Measurements from ENCODE around the gene ACLY. TPM values are rescaled to one million over a fixed set of nuclear protein-coding genes. Genes with fewer than 3 reads are reported as not detected.
A peak's percentile ranks its signal among the peaks of the same experiment; 100 is the strongest.
"Not testable (repeated sequence)": the region's sequence is repeated elsewhere in the genome, so short reads cannot be mapped to it uniquely, and the experiment has no call there.

The ACLY gene
- total RNA-seq, 3 donors from 2014 or later: 80.3 to 95.2 (median 81.5) TPM

DNA sequence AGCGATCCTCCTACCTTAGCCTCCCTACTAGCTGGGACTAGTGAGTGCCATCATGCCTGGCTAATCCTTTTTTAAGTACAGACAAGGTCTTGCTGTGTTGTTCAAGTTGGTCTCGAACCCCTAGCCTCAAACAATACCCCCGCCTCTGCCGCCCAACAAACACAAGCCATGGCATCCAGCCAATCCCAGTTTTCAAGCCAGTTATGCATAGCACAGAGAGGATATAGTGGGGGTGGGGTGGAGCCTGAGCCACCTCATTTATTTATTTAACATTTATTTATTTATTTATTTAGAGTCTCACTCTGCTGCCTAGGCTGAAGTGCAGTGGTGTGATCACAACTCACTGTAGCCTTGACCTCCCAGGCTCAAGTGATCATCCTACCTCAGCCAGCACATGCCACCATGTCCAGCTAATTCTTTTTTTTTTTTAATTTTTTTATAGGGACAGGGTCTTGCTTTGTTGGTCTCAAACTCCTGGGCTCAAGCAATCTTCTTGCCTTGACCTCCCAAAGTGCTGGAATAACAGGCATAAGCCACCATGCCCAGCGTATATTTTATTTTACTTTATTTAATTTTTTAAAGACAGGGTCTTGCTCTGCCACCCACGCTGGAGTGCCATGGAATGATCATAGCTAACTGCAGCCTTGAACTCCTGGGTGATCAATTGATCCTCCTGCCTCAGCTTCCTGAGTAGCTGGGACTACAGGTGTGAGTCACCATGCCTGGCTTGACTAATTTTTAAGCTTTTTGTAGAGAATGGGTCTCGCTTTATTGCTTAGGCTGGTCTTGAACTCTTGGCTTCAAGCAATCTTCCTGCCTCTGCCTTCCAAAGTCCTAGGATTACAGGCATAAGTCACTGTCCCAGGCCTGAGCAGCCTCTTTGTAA is 27.4 kb downstream of the ACLY start:
- intact Hi-C loops (cut with DNase I, micrococcal nuclease): no loop called here
- Histone ChIP-seq H3K36me3 (ENCODE audit: low read depth) (peaks cover 11% of the 10 kb centered on the region), H3K4me3 (no peak overlapping the region), H3K4me1 (ENCODE audit: low read depth) (no peaks in the 10 kb centered on the region), H3K9me3 (no peaks in the 10 kb centered on the region)
- TF ChIP-seq, protein P1, sequence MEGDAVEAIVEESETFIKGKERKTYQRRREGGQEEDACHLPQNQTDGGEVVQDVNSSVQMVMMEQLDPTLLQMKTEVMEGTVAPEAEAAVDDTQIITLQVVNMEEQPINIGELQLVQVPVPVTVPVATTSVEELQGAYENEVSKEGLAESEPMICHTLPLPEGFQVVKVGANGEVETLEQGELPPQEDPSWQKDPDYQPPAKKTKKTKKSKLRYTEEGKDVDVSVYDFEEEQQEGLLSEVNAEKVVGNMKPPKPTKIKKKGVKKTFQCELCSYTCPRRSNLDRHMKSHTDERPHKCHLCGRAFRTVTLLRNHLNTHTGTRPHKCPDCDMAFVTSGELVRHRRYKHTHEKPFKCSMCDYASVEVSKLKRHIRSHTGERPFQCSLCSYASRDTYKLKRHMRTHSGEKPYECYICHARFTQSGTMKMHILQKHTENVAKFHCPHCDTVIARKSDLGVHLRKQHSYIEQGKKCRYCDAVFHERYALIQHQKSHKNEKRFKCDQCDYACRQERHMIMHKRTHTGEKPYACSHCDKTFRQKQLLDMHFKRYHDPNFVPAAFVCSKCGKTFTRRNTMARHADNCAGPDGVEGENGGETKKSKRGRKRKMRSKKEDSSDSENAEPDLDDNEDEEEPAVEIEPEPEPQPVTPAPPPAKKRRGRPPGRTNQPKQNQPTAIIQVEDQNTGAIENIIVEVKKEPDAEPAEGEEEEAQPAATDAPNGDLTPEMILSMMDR (IDR thresholded peaks at IDR 0.05): no peak
- no peak for ATAC-seq
- DNase-seq: no peak

DNA sequence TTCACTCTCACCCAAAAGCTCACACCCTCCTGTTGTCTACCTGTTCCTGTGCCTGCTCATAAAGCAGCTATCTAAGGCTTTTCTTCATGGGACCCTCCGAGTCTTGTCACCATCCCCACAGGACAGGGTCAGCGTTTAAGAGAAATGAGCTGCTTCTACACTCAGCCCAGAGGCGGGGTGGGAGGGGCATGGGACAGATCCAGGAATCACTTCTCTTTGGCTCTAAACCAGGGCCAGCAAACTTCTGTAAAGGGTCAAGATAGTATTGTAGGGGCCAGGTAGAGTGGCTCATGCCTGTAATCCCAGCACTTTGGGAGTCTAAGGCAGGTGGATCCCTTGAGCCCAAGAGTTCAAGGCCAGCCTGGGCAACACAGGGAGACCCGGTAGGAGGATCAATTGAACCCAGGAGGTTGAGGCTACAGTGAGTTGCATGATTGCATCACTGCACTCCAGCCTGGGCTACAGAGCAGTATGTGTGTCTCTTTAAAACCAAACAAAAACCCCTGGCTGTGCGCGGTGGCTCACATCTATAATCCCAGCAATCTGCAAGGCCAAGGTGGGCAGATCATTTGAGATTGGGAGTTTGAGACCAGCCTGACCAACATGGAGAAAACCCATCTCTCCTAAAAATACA is 30.3 kb downstream of the ACLY start:
- intact Hi-C loops (cut with DNase I, micrococcal nuclease): loop anchor here in 1 of 2 donors (10.0 kb wide), 1 partner anchor 154 kb away; the partner anchor contains the start of gene HAP1
- Histone ChIP-seq H3K36me3 (ENCODE audit: low read depth) (peaks cover 14% of the 10 kb centered on the region), H3K9me3 (no peaks in the 10 kb centered on the region), H3K4me3 (no peak overlapping the region), H3K4me1 (ENCODE audit: low read depth) (no peaks in the 10 kb centered on the region)
- no peak for ATAC-seq
- peak in 1 of 3 donors; percentile 23 for DNase-seq
- TF ChIP-seq, protein P1 (IDR thresholded peaks at IDR 0.05): no peak

DNA sequence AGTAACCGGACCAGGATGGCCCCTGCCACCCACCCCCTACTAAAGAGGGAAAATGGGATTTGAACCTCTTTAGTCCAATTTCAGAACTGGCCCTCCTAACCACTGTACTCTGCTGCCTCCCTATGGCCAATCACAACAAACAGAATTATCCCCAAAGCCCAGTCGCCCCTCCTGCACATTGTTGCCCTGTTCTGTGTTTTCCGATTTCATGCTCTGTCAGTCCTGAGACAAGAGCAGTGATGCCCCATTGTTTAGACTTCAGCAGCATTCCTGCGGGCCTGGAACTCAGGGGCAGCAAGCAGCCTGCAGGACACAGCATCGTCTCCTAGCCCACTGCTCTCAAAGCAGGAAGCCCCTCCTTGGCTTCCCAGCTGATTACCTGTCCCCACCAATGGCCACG is 33.0 kb downstream of the ACLY start:
- TF ChIP-seq, protein P1 (IDR thresholded peaks at IDR 0.05): no peak
- intact Hi-C loops (cut with DNase I, micrococcal nuclease): loop anchor here in 1 of 2 donors (10.0 kb wide), 1 partner anchor 151 kb away; the partner anchor contains the start of gene HAP1

DNA sequence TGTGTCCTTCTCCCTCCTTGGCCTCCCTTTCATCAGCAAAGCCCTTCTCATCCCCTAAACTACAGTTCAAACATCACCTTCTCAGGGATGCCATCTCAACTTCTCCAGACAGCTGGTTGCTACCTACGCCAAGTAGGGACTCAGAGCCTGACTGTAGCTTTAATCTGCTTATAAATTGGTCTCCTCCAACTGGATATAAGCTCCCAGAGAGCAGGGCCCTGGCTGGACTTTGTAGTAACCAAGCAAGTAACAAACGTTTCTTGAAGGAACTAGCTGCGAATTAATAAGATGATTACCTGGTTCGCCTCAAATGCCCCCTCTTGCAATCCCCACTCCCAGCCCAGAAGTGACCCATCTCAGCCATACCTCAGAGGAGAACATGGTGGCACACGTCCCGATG is 36.0 kb downstream of the ACLY start:
- intact Hi-C loops (cut with DNase I, micrococcal nuclease): loop anchor here in 1 of 2 donors (10.0 kb wide), 1 partner anchor 148 kb away; the partner anchor contains the start of gene HAP1
- no peak overlapping the region for H3K4me3 ChIP-seq
- TF ChIP-seq, protein P1 (IDR thresholded peaks at IDR 0.05): no peak
- ATAC-seq (no peak), DNase-seq (no peak)
- peaks cover 5% of the 10 kb centered on the region for H3K36me3 ChIP-seq (ENCODE audit: low read depth)
- no peaks in the 10 kb centered on the region for H3K4me1 ChIP-seq (ENCODE audit: low read depth)
- no peaks in the 10 kb centered on the region for H3K9me3 ChIP-seq

More for the DNA sequence above, 33.0 kb downstream of the ACLY start:
- no peak overlapping the region for H3K4me3 ChIP-seq
- H3K9me3 ChIP-seq: no peaks in the 10 kb centered on the region
- H3K4me1 ChIP-seq (ENCODE audit: low read depth): no peaks in the 10 kb centered on the region
- ATAC-seq (no peak), DNase-seq (no peak)
- peaks cover 5% of the 10 kb centered on the region for H3K36me3 ChIP-seq (ENCODE audit: low read depth)

DNA sequence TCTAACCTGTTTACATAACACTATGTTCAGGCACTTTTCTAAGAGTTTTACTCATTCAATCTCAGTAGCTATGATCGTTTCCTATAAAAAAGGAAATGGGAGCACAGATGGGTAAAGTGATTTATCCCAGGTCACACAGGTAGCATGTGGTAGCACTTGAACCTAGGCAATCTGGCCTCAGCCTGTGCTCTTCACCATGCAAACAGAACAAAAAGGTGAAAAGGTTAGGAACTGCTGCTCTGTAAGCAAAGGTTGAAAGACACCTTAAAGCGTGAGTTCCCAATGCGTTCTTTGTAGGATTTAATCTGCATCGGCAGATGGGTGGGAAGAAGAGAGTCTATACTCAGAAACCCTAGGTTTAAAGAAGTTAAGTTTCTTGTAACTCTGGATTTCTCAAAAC is 38.6 kb downstream of the ACLY start:
- no peak for ATAC-seq
- DNase-seq: no peak
- intact Hi-C loops (cut with DNase I, micrococcal nuclease): loop anchor here in 1 of 2 donors (10.0 kb wide), 1 partner anchor 145 kb away; the partner anchor contains the start of gene HAP1
- no peaks in the 10 kb centered on the region for H3K4me1 ChIP-seq (ENCODE audit: low read depth)
- TF ChIP-seq, protein P1 (IDR thresholded peaks at IDR 0.05): no peak
- no peak overlapping the region for H3K4me3 ChIP-seq
- H3K9me3 ChIP-seq: no peaks in the 10 kb centered on the region
- no peaks in the 10 kb centered on the region for H3K36me3 ChIP-seq (ENCODE audit: low read depth)

DNA sequence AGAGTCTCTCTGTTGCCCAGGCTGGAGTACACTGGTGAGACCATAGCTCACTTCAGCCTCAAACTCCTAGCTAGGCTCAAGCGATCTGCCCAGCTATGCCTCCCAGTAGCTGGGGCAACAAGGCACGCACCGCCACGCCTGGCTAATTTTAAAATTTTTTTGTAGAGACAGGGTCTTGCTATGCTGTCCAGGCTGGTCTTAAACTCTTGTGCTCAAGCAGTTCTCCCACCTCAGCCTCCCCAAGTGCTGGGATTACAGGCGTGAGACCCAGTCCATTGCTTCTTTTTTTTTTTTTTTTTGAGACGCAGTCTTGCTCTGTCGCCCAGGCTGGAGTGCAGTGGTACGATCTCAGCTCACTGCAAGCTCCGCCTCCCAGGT is 44.5 kb downstream of the ACLY start:
- intact Hi-C loops (cut with DNase I, micrococcal nuclease); H3K36me3 ChIP-seq (ENCODE audit: low read depth): not testable (repeated sequence)

More for the DNA sequence above, 44.5 kb downstream of the ACLY start:
- H3K4me1 ChIP-seq (ENCODE audit: low read depth); H3K9me3 ChIP-seq; ATAC-seq; H3K4me3 ChIP-seq; DNase-seq: not testable (repeated sequence)
